Gastrocnemius medialis (tissue), 4 donors: ENCODE results near the gene RYR2.

Experiments used
- CTCF ChIP-seq, 5 experiments: fragments of 450-650 bp in 3 of 5; fragments of 200-600 bp in 2 of 5; sonication (generic) in 2 of 5; IDR thresholded peaks in 4 of 5; conservative IDR thresholded peaks in 1 of 5; 1 replicate in 4 of 5; 2 replicates in 1 of 5; pipeline ENCODE4 v1.5.1; 2016 to 2019; ENCODE audit warnings: antibody characterized with exemption in 5 of 5, mild to moderate bottlenecking in 3 of 5, moderate library complexity in 3 of 5
- POLR2A ChIP-seq, 2 donors: fragments of 450-650 bp; IDR thresholded peaks; one replicate each; pipeline ENCODE4 v1.6.1; 2017; ENCODE audit warnings: antibody characterized with exemption in 2 of 2, mild to moderate bottlenecking in 2 of 2, moderate library complexity in 2 of 2

- TF ChIP-seq CTCF (IDR thresholded peaks at IDR 0.05 in 4 of 5, conservative IDR thresholded peaks at IDR 0.05 in 1 of 5) (no peak), POLR2A (IDR thresholded peaks at IDR 0.05) (no peak)
Measured at GRCh38 chr1:237664348-237664747, 622.4 kb downstream of the RYR2 start.
